Mesenchymal stem cell (in vitro differentiated cells and primary cell): Measurements from ENCODE around the gene ACOX2. TPM values are rescaled to one million over a fixed set of nuclear protein-coding genes. Genes with fewer than 3 reads are reported as not detected.

Experiments
- DNase-seq: peaks from one replicate; pipeline ENCODE4 v3.0.0-alpha.2; 2013
- H2AFZ ChIP-seq: one replicate; pipeline ENCODE4 v1.6.1; 2013; ENCODE audit warnings: low read depth, mild to moderate bottlenecking, control low read depth, inconsistent platforms, low read length, moderate library complexity
- H2AK5ac ChIP-seq: 2 replicates; pipeline ENCODE4 v1.6.1; 2013; ENCODE audit warnings: low read length, moderate library complexity, mild to moderate bottlenecking, inconsistent platforms; ENCODE audit not compliant: severe bottlenecking
- H2BK120ac ChIP-seq: one replicate; pipeline ENCODE4 v1.6.1; 2013; ENCODE audit warnings: low read depth, mild to moderate bottlenecking, inconsistent platforms, low read length, moderate library complexity
- H2BK12ac ChIP-seq, 2 experiments: one replicate each; pipeline ENCODE4 v1.6.1; 2013; ENCODE audit warnings: inconsistent platforms in 2 of 2, low read length in 2 of 2, mild to moderate bottlenecking in 2 of 2, moderate library complexity in 2 of 2, control low read depth in 1 of 2
- H2BK15ac ChIP-seq: one replicate; pipeline ENCODE4 v1.6.1; 2013; ENCODE audit warnings: mild to moderate bottlenecking, low read depth, inconsistent platforms; ENCODE audit not compliant: poor library complexity, severe bottlenecking
- H2BK5ac ChIP-seq: 2 replicates; pipeline ENCODE4 v1.6.1; 2013; ENCODE audit warnings: low read depth, mild to moderate bottlenecking, low read length, control low read depth, inconsistent platforms; ENCODE audit not compliant: poor library complexity, severe bottlenecking
- H3K14ac ChIP-seq, 2 experiments: one replicate each; pipeline ENCODE4 v1.6.1; 2013; ENCODE audit warnings: inconsistent platforms in 2 of 2, low read length in 2 of 2, control low read depth in 1 of 2, mild to moderate bottlenecking in 1 of 2, moderate library complexity in 1 of 2
- H3K18ac ChIP-seq, 2 experiments: one replicate each; pipeline ENCODE4 v1.6.1; 2013; ENCODE audit warnings: inconsistent platforms in 2 of 2, low read length in 2 of 2, control low read depth in 1 of 2, low read depth in 1 of 2, mild to moderate bottlenecking in 1 of 2
- H3K23ac ChIP-seq, 2 experiments: one replicate each; pipeline ENCODE4 v1.6.1; 2013; ENCODE audit warnings: inconsistent platforms in 2 of 2, low read length in 2 of 2, mild to moderate bottlenecking in 2 of 2, moderate library complexity in 2 of 2, control low read depth in 1 of 2
- H3K27ac ChIP-seq: 2 replicates; pipeline ENCODE4 v1.5.1; 2013; ENCODE audit warnings: mild to moderate bottlenecking, moderate library complexity, low read length, control low read depth, inconsistent platforms; ENCODE audit not compliant: poor library complexity, severe bottlenecking
- H3K27me3 ChIP-seq, 2 experiments: 2 replicates each; pipeline versions ENCODE4 v1.6.1 to v1.7.0; 2013; ENCODE audit warnings: low read length in 2 of 2, mild to moderate bottlenecking in 2 of 2, moderate library complexity in 2 of 2, control low read depth in 1 of 2, inconsistent platforms in 1 of 2; ENCODE audit not compliant: control insufficient read depth in 1 of 2, insufficient read depth in 1 of 2
- H3K36me3 ChIP-seq, 2 experiments: 2 replicates each; pipeline versions ENCODE4 v1.6.1 to v1.7.0; 2013; ENCODE audit warnings: low read length in 2 of 2, control low read depth in 1 of 2, inconsistent platforms in 1 of 2, low read depth in 1 of 2, mild to moderate bottlenecking in 1 of 2; ENCODE audit not compliant: insufficient read depth in 2 of 2, control insufficient read depth in 1 of 2
- H3K4ac ChIP-seq, 2 experiments: one replicate each; pipeline ENCODE4 v1.6.1; 2013; ENCODE audit warnings: inconsistent platforms in 2 of 2, low read length in 2 of 2, mild to moderate bottlenecking in 2 of 2, moderate library complexity in 2 of 2, control low read depth in 1 of 2, low read depth in 1 of 2
- H3K4me1 ChIP-seq: 2 replicates; pipeline ENCODE4 v1.6.1; 2013; ENCODE audit warnings: low read depth, low read length, control low read depth; ENCODE audit not compliant: control insufficient read depth, insufficient read depth
- H3K4me2 ChIP-seq: 2 replicates; pipeline ENCODE4 v1.6.1; 2013; ENCODE audit warnings: low read length, mild to moderate bottlenecking, inconsistent platforms; ENCODE audit not compliant: poor library complexity, severe bottlenecking
- H3K4me3 ChIP-seq, 2 experiments: 2 replicates each; pipeline versions ENCODE4 v1.5.1 to v1.7.0; 2013; ENCODE audit warnings: low read length in 2 of 2, mild to moderate bottlenecking in 2 of 2, control low read depth in 1 of 2, low read depth in 1 of 2; ENCODE audit not compliant: insufficient read depth in 1 of 2
- H3K79me1 ChIP-seq: replicated peaks from 2 replicates; pipeline ENCODE4 v1.6.1; 2013; ENCODE audit warnings: mild to moderate bottlenecking, control low read depth, low read length, inconsistent platforms; ENCODE audit not compliant: poor library complexity, severe bottlenecking
- H3K9ac ChIP-seq: 2 replicates; pipeline ENCODE4 v1.7.0; 2013; ENCODE audit warnings: mild to moderate bottlenecking, low read length, moderate library complexity
- H3K9me3 ChIP-seq: 2 replicates; pipeline ENCODE4 v1.7.0; 2013; ENCODE audit warnings: mild to moderate bottlenecking, low read length; ENCODE audit not compliant: control insufficient read depth
- H4K8ac ChIP-seq: one replicate; pipeline ENCODE4 v1.6.1; 2013; ENCODE audit warnings: inconsistent platforms, mild to moderate bottlenecking, low read length, moderate library complexity
- H4K91ac ChIP-seq: one replicate; pipeline ENCODE4 v1.6.1; 2013; ENCODE audit warnings: mild to moderate bottlenecking, low read length, inconsistent platforms
- WGBS: methylation state at CpG from one replicate; pipeline ENCODE4 v1.1.7; 2013; ENCODE audit warnings: mixed read lengths; 5-methylcytosine and 5-hydroxymethylcytosine counted together
- polyA plus RNA-seq, 2 experiments: library from polyadenylated mRNA; stranded (reverse); fragments of 200-250 nt; gene quantifications; one replicate each; pipeline ENCODE4 v1.2.3, GENCODE V29; 2013

ACOX2 gene
- 3.2 TPM for polyA plus RNA-seq (2013, experiment 1 of 2)
- 3.6 TPM for polyA plus RNA-seq (2013, experiment 2 of 2)

DNA sequence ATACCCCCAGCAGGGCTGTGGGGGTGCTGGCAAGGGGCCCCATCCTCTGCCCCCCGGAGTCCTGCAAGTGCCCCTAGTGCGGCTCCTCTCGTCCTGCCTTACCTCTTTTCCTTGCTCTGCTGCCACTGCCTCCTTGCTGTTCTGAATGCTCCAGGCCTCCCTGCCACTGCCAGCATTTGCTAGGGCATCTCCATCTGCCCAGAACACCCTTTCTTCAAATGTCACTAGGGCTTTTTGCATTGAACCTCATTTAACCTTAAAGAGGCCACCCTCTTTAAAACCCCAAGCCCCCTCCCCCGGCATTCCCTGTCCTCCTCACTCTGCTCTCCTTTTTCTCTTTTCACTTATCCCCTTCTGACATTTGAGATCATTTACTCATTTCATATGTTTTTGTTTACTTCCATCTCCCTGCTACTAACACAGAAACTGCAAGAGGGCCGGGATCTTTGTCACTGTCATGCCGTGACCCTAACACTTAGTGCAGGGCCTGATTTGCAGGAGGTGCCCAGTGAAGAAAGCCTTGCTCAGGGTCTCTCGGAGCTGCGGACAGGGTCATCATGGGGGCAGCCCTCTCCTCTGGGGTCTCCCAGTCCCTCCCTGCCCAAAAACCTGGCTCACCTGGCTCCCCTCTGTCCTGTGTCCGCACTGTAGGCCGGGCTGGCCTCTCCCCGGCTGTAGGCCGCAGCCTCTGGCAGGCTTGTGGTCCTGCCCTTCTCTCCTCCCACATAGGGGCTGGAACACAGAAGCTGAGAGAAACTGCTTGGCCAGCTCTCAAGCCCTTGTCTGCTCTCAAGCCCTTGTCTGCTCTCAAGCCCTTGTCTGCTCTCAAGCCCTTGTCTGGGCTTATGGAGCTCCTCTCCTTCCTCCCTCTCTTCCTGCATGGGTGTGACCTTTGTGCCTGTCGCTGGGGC, at the start of gene ACOX2:
ACOX2 (minus strand) TSS at position 690 of the 911 bp plus-strand sequence. CDS start 2,084 bp downstream, outside the sequence.
- WGBS, result 75% methylated on average over 13 of the region's 13 CpGs
- H3K4me2 ChIP-seq, result peak within 1 kb of the TSS; percentile 26

DNA sequence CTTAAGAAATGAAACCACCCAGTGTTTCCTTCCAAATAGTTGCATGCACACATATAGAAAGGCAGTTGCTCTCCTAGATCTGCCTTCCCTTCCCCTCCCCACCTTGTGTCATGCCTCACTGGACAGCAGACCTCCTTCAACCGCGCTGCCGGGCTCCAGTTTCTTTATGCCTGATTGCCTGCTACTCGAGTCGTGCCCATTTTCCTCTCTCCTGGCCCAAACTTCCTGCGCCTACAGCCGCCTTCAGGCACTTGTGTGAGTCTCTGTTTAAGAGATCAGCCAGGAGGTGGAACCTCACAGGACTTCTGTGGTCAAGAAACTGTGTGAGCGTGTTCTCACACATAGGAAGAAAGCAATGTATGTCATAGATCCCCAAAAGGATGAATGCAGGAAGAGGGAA, 49.0 kb upstream of the ACOX2 start:
- Histone ChIP-seq H3K27ac (no peak overlapping the region), H3K14ac (no peak overlapping the region), H3K36me3 (no peaks in the 10 kb centered on the region), H4K8ac (no peak overlapping the region), H2AFZ (no peak overlapping the region), H3K9me3 (no peaks in the 10 kb centered on the region), H2BK12ac (no peak overlapping the region), H4K91ac (no peak overlapping the region), H2BK120ac (no peak overlapping the region), H2BK5ac (no peak overlapping the region), H3K18ac (no peak overlapping the region), H3K4me1 (peaks cover 18% of the 10 kb centered on the region), H2AK5ac (no peak overlapping the region), H3K9ac (peak overlapping the region; percentile 88), H3K27me3 (peaks cover 20 to 60% of the 10 kb centered on the region in 2 experiments), H3K79me1 (no peaks in the 10 kb centered on the region), H3K23ac (no peak overlapping the region), H3K4me3 (peak overlapping the region in 1 of 2 experiments; percentile 93), H2BK15ac (no peak overlapping the region), H3K4ac (no peak overlapping the region), H3K4me2 (peak overlapping the region; percentile 97)
- DNase-seq, result no peak
- WGBS, result 28% methylated on average over 8 of the region's 8 CpGs

More for the DNA sequence above, at the start of gene ACOX2:
- no peaks in the 10 kb centered on the region for H3K27me3 ChIP-seq
- H2BK120ac ChIP-seq, result no peak within 1 kb of the TSS
- H3K18ac ChIP-seq, result peak within 1 kb of the TSS in 1 of 2 experiments; percentile 31
- H2AFZ ChIP-seq, result no peak within 1 kb of the TSS
- no peak within 1 kb of the TSS for H3K4ac ChIP-seq
- no peaks in the 10 kb centered on the region for H3K79me1 ChIP-seq
- H3K36me3 ChIP-seq, result peaks cover 0 to 34% of the 10 kb centered on the region in 2 experiments
- H2BK15ac ChIP-seq, result no peak within 1 kb of the TSS
- H3K4me3 ChIP-seq, result peak within 1 kb of the TSS in 1 of 2 experiments; percentile 84
- H2BK12ac ChIP-seq, result peak within 1 kb of the TSS in 1 of 2 experiments; percentile 10
- peak within 1 kb of the TSS in 1 of 2 experiments; percentile 62 for H3K14ac ChIP-seq
- H3K4me1 ChIP-seq, result peaks cover 14% of the 10 kb centered on the region
- H4K8ac ChIP-seq, result peak within 1 kb of the TSS; percentile 96
- no peak within 1 kb of the TSS for H2AK5ac ChIP-seq
- peak within 1 kb of the TSS; percentile 96 for H3K9ac ChIP-seq
- DNase-seq, result peak; percentile 44
- no peak within 1 kb of the TSS for H3K27ac ChIP-seq
- peak within 1 kb of the TSS; percentile 40 for H4K91ac ChIP-seq
- H3K9me3 ChIP-seq, result no peaks in the 10 kb centered on the region
- no peak within 1 kb of the TSS for H2BK5ac ChIP-seq
- H3K23ac ChIP-seq, result no peak within 1 kb of the TSS

DNA sequence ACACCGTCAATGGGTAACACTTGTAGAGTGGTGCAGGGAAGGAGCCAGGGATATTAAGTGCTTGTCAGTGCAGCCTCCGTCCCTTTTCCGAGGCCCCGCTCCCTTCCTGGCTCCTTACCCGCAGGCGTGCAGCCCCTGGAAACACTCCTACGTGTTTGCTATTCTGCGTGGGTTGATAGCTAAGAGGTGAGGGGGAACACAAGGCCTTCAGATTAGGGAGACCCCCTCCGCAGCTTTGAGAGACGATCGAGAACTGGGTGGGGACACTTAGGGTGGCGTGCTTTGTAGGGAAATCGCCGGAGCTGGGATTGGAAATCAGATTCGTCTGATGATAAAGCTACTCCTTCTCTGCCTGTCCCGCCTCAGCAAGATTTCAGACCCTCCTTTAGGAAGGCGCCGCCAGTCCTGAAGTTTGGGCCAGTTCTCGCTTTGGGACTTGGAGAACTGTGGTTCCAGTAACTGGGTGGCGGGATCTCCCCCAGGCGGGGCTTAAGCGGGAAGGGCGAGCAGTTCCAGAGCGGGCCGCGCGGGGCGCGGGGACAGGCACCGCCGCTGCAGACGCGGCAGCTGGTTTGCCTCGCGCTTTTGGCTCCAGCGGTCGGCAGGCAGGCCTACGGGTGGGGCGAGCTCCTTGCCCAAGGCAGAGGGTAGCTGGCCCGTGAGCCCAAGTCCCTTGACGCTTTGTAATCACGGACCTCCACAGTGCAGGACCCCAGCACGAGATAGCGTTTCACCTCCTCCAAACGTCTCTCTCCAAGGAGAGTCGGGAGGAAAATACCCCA, 48.2 kb upstream of the ACOX2 start:
- H2AFZ ChIP-seq, result no peak overlapping the region

DNA sequence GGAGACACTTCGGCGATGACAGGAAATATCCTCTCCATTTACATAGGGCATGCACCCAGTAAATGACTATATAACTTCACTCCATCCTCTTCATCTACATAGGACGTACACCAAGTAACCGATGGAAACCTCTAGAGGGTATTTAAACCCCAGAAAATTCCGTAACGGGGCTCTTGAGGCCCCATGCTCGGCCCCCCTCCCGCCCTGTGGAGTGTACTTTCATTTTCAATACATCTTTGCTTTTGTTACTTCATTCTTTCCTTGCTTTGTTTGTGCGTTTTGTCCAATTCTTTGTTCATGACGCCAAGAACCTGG, 47.7 kb upstream of the ACOX2 start:
- no peak overlapping the region for H3K23ac ChIP-seq
- 59% methylated on average over 10 of the region's 10 CpGs for WGBS
- H3K4me1 ChIP-seq, result peaks cover 18% of the 10 kb centered on the region
- H3K79me1 ChIP-seq, result no peaks in the 10 kb centered on the region
- no peak overlapping the region for H2BK12ac ChIP-seq
- H3K4ac ChIP-seq, result no peak overlapping the region
- H2BK5ac ChIP-seq, result no peak overlapping the region
- H3K27me3 ChIP-seq, result peaks cover 20 to 49% of the 10 kb centered on the region in 2 experiments
- no peak overlapping the region for H2BK120ac ChIP-seq
- H4K91ac ChIP-seq, result no peak overlapping the region
- no peak overlapping the region for H2AFZ ChIP-seq
- H2BK15ac ChIP-seq, result no peak overlapping the region
- H3K18ac ChIP-seq, result no peak overlapping the region
- no peak overlapping the region for H3K27ac ChIP-seq
- no peak for DNase-seq
- H3K4me3 ChIP-seq, result peak overlapping the region in 1 of 2 experiments; percentile 93
- H3K9me3 ChIP-seq, result no peaks in the 10 kb centered on the region
- no peak overlapping the region for H2AK5ac ChIP-seq
- peak overlapping the region; percentile 97 for H3K4me2 ChIP-seq
- H4K8ac ChIP-seq, result no peak overlapping the region
- no peak overlapping the region for H3K14ac ChIP-seq
- no peaks in the 10 kb centered on the region for H3K36me3 ChIP-seq
- H3K9ac ChIP-seq, result peak overlapping the region; percentile 88

More for the DNA sequence above, 48.2 kb upstream of the ACOX2 start:
- H2BK5ac ChIP-seq, result no peak overlapping the region
- no peak overlapping the region for H2AK5ac ChIP-seq
- peak overlapping the region; percentile 97 for H3K4me2 ChIP-seq
- no peak overlapping the region for H3K4ac ChIP-seq
- H3K27ac ChIP-seq, result no peak overlapping the region
- H3K4me1 ChIP-seq, result peaks cover 18% of the 10 kb centered on the region
- H3K9ac ChIP-seq, result peak overlapping the region; percentile 88
- H2BK15ac ChIP-seq, result no peak overlapping the region
- H3K23ac ChIP-seq, result peak overlapping the region in 1 of 2 experiments; percentile 47
- H3K9me3 ChIP-seq, result no peaks in the 10 kb centered on the region
- H3K79me1 ChIP-seq, result no peaks in the 10 kb centered on the region
- peak overlapping the region in 1 of 2 experiments; percentile 39 for H3K14ac ChIP-seq
- peak overlapping the region; percentile 41 to 93 for H3K4me3 ChIP-seq
- no peaks in the 10 kb centered on the region for H3K36me3 ChIP-seq
- H3K18ac ChIP-seq, result no peak overlapping the region
- DNase-seq, result peak; percentile 69
- H2BK120ac ChIP-seq, result no peak overlapping the region
- no peak overlapping the region for H4K91ac ChIP-seq
- 5% methylated on average over 39 of the region's 46 CpGs for WGBS
- H4K8ac ChIP-seq, result no peak overlapping the region
- peaks cover 20 to 52% of the 10 kb centered on the region in 2 experiments for H3K27me3 ChIP-seq
- no peak overlapping the region for H2BK12ac ChIP-seq
